Dermis blood vessel endothelial cell (primary cell): Measurements from ENCODE around the gene AP2B1. TPM values are rescaled to one million over a fixed set of nuclear protein-coding genes. Genes with fewer than 3 reads are reported as not detected.

Experiments used
- DNase-seq: peaks from one replicate; pipeline ENCODE4 v3.0.0; 2010
- total RNA-seq: library from RNA; depleted of rRNA; stranded (reverse); fragments of >200 nt; gene quantifications from 2 replicates; pipeline ENCODE4 v1.2.3, GENCODE V29; 2014

AP2B1 gene
- total RNA-seq, 1 donor from 2014 or later, result 110 TPM

DNA sequence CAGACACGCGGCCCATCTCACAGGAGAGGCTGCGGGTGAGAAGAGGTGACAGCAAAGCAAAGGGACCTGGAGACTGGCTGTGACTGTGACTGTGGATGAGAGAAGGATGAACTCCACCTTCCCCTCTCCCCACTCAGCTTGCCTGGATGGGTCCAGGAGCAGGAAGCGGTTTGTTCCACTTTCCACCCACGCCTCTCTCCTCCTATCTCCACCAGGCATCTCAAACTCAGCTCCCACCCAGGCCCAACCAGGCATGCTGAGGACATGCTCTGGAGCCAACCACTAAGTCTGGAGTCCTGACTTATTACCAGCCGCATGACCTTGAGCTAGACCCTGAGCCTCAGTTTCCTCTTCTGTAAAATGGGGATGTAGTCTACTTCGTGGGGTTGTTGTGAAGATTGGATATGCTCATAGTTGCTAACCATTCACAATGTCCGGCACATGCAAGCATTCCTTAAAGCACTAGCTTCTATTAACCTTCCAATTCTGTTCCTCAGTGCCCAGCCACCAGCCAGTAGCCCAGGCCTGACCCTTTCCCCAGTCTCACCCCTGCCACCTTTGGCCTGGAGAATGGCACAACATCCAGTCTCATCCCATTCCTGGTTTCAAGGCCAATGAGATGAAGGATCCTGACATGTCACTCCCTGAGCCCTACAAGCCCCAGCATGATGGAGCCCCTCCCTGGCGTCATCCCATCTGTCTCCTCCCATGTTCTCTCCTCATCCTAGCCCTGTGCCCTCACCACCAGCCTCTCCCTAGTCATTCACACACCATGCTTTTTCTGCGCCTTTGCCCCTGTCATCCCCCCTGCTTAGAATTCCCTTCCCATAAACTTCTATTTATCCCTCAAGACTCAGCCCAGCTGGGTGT, 163.6 kb downstream of the AP2B1 start:
- DNase-seq, result no peak

DNA sequence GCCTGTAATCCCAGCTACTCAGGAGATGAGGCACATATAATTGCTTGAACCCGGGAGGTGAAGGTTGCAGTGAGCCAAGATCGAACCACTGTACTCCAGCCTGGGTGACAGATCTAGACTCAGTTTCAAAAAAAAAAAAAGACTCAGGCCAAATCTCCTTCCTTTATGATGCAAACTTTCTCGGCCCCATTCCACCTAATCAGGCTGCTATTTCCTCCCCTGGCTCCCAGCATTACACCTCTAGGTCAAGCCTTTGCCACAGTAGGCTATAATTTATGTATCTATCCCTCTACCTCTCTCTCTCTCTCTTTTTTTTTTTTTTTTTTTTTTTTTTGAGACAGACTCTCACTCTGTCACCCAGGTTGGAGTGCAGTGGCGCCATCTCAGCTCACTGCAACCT, 164.4 kb downstream of the AP2B1 start:
- peak; percentile 51 for DNase-seq

DNA sequence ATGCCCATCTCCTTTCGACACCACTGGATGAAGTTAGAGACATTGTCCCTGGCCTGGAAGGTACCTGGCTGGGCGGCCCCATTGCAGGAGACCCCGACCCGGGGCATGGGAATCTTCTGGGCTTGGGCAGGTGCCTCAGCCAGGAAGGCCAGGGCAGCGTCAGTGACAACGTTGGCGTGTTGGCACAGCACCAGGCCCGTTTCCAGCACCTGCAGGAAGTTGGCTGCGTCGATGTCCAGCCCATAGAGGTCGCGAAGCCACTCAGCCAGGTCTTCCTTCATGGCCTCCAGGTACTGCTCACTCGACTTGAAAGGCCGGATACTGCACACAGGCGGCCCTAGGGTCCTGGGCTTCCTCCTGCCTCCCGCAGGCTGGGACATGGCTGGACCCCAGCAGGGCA, 165.3 kb downstream of the AP2B1 start:
- peak; percentile 51 for DNase-seq

DNA sequence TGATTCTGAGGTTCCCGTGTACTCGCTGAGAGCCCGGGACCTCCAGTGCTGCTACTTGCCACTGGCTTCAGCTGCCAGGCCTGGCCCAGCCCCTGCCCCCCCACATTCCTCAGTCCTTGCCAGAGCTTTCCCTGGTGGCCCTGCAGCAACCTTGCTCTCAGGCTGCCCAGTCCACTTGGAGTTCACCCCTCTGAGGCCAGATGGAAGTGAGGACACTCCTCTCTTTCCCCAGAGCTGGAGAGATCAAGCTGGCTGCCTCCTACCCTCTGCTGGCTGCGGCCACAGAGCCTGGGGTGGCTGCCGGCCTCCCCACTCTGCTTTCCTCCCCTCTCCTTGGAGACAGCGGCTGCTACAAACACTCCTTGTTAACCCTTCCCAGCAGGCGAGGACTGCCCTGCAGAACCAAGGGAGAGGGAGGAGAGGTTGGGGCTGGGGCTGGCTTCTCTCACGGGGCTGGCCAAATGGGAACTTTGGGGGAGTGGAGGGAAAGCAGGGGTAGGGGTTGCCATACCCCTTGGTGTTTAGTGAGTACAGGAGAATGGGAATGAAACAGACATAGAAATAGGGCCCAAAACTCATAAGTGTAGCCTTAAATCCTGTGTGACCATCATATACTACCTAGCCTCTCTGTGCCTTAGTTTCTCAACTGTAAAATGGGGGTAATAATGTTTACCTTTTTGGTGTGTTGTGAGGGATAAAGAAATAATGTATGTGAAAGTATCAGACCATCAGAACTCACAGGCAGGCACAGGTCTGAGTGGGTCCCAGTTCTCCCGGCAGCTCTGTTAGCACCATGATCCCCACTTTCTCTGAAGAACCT, 166.0 kb downstream of the AP2B1 start, which contains the start of gene GAS2L2:
TSS of gene GAS2L2 (minus strand) at position 295 of the 820 bp plus-strand sequence. CDS start 389 bp downstream, outside the sequence.
- peak; percentile 29 for DNase-seq

DNA sequence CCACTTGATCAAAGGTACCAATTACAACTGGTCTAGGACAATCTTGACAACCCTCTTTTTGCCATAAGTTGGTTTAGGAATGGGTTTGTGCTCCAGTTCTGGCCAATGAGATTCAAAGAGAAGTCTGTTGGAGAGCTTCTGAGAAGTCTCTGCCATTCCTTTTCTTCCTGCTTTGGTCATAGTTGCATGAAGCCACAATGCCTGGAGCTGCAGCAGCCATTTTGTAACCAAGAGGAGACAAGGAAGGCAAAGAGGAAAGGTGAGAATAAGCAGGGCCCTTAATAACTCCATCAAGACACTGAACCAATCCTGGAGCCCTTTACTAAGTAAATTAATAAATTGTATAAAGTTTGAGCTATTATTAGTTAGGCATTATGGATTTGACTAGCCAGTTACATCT, 170.1 kb downstream of the AP2B1 start:
- DNase-seq, result no peak

DNA sequence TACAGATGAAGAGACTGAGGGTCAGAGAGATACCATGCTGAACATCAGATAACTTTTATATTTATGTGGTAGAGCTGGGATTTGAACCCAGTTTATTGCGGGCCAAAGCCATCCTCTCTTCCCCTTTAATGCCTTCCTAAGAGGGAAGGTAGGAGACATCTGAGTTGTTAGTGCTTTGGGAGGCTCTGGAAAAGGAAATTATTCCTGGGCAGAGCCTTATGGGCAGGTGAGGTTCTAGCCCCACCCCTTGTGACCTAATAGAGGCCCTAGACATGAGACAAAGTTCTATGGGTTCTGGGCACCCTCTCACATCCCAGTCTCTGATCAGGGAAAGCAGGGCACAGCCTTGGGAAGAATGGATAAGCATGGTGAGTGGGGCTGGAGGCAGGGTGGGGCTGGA, 173.5 kb downstream of the AP2B1 start, which contains the start of gene C17orf50:
TSS of gene C17orf50 (plus strand) at position 301 of the 400 bp plus-strand sequence. CDS start at position 356, 55 bp downstream.
- no peak for DNase-seq

DNA sequence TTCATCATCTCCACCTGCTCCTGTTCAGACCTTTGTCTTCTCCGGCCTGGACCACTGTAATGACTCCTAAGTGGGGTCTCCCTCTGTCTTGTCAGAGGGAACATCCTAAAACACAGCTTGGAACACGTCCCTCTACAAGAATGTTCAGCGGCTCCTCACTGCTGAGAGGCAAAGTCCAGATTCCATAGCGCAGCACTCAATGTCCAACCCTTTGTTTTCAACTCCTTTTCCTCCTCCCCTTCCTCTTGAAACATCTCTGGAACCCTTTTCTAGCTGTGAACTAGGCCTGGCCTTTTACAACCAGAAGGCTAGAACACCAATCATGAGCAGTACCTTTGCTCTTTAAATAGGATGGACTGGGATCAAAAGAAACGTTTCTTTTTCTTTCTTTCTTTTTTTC, 174.5 kb downstream of the AP2B1 start:
- DNase-seq, result no peak

DNA sequence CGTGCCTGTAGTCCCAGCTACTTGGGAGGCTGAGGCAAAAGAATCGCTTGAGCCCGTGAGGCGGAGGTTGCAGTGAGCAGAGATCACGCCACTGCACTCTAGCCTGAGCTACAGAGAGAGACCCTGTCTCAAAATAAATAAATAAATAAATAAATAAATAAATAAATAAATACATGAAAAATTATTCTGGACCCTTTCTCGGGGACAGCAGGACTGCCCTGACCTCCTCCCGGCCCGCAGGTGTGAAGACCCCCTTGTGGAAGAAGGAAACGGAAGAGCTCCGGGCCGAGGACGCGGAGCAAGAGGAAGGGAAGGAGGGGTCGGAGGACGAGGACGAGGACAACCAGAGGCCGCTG, 176.6 kb downstream of the AP2B1 start:
- DNase-seq, result no peak

DNA sequence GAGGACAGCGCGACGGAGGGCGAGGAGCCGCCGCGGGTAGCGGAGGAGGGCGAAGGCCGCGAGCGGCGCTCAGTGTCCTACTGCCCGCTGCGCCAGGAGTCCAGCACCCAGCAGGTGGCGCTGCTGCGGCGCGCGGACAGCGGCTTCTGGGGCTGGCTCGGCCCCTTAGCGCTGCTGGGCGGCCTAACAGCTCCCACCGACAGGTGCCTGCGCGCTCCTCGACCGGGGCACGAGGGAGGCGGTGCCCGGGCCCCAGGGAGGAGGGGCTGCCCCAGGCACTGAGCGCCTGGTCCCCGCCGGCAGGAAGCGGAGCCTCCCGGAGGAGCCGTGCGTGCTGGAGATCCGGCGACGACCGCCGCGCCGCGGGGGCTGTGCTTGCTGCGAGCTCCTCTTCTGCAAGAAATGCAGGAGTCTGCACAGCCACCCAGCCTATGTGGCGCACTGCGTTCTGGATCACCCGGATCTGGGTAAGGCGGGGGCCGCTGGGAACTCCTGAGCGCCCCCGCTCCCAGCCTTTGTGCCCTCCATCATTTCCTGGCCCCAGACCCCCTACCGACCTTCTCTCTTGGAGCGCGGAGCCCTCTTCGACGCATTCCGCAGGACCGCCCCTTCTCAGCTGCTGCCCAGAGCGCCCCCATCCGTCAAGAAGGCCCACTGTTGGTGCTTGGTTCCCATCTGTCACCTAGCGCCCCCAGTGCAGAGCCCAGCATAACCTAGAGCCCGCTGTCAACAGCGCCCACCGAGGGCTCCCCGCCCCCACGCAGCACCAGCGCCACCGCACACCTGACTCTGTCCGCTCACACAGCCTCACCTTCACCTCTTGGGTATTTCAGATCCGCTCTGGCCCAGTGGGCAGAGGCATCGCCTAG, 177.2 kb downstream of the AP2B1 start:
- peak; percentile 94 for DNase-seq

DNA sequence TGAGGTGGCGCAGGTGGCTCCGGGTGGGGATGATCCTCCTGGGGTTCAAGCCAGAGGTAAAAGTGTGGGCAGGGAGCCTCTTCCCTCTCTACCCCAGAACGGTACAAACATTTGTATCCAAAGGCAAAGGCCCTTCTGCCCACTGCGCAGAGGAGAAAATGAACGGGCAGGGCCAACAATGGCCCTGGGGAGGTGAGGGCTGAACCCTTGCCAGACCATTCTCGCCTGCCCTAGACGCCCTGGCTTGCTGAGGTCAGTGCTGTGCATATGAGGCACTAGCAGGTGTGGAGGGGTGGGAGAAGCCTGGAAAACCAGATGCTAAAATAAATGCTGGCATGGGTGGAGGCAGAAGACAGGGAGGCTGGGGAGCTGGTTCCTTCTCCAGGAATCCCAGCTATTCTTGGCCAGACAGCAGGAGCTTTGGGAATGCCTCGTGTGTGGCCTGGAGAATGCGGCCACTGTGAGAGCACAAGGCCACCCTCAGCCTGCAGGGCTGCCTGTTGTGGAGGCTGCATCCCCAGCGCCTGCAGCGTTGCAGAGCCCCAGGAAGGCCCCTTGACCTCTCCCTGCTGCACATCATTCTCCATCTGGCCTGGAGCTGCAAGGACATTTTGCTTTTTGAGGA, 178.1 kb downstream of the AP2B1 start:
- DNase-seq, result no peak

DNA sequence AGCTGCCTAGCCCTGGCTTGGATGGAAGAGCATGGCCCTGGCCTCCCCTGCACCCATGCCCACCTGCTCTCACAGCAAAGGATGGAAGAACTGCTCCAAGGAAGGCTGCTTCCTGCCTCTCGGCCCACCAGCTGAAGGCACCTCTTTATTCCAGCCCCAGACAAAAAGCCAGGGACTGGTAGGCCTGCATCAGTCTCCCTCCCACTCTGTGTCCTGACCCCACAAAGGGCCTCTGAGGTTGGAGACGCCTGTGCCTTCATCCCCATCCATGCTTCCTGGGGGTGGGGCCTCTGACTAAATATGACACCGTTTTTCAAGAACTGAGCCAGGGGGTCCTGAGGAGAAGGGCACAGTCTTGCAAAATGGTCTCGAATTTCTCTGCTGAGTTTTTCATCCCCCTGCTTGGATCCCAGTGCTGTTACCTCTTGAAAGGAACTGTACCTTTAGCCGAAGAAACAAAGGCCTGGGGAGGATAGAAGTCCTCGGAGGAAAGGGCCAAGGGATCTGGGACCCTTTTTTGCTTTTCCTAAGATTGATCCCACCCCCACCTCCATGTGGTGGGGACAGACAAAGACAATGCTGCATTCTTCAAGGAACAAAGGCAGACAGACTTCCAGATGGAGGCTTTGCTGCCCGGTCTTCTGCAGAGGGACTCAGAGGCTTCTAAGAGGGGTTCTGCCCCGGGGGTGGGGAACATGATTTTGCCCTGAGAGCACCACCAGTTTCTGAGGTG, 178.8 kb downstream of the AP2B1 start:
- DNase-seq, result no peak

DNA sequence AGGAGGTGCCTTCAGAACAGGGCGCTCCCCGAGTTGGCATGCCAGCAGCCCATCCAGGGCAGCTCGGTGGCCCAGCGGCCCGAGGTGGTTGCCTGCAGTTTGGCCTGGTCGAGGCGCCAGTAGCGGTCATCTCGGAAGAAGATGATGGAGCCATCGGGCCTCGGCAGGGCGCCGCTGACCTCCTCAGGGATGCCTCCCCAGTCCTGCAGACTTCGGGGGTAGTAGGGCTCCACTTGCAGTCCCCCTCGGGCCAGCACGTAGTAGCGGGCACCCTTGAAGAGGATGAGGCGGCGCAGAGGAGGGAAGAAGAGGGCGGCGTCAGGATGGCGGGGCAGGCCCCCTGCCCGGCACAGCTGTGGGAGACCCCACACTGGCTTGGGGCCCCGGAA, 179.4 kb downstream of the AP2B1 start:
- DNase-seq, result no peak

DNA sequence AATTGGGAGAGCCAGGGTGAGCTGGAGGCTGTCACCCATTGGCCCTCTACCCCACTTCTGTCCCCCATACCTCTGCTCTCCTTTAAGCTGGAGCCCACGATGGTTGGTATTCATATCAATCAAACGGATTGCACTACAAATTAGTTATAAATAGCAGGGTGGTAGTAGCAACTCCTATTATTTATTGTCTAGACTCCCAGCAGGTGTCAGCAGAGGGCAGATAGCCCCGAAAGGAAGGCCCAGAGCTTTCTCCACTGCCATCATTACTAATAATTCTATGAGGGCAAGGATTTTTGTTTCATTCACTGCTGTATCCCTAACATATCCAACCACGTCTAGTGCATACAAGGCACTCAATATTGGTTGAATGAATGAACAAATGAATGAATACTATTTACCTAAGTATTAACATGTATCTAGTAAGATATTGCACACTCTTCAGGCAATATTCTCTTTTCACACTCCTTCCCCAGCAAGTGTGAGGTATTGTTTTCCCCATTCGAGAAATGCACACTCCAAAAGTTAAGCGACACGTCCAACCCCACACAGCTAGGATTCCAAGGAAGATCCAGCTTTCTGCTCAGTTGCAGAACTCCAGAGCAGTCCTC, 179.9 kb downstream of the AP2B1 start:
- DNase-seq, result peak; percentile 74

DNA sequence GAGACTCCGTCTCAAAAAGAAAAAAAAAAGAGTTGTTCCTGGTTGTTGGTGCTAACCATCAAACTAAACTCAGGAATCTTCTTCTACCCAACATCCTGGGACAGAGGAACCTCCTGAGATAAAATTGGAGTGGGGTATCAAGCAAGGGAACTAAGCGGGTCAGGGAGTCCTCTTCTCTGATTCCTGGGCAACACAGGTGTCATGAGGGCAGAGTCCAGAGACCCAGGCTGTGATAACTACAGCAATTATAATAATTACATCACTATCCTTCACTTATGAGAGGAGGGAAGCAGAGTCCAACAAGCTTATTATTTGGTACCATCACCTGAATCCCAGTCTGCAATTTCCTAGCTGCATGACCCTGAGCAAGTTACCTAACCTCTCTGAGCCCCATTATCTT, 181.7 kb downstream of the AP2B1 start:
- DNase-seq, result no peak

DNA sequence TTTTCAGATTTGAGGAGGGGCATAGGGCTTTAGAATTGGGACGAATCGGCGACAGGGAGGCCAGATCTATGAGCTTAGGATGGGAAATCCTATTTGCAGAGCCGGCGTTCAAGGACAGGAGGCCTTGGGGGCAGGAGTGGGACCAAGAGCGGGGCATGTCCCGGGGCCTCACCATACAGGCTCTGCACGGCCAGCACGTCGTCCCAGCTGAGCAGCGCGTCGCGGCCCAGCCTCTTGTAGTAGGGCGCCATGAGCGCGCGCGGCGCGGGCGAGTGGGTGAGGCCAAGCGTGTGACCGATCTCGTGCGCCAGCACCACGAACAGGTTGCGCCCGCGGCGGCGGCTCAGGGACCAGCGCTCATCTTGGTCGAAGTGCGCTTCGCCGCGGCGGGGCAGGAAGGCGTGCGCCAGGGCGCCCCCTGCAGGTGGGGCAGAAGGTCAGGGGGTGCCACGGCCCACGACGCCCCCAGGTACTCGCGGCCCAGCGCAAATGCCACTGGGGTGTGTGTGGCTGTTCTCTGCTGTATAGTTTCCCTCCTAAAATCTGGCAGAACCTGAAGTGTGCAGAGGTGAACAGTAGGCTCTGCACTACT, 182.9 kb downstream of the AP2B1 start:
- DNase-seq, result no peak

DNA sequence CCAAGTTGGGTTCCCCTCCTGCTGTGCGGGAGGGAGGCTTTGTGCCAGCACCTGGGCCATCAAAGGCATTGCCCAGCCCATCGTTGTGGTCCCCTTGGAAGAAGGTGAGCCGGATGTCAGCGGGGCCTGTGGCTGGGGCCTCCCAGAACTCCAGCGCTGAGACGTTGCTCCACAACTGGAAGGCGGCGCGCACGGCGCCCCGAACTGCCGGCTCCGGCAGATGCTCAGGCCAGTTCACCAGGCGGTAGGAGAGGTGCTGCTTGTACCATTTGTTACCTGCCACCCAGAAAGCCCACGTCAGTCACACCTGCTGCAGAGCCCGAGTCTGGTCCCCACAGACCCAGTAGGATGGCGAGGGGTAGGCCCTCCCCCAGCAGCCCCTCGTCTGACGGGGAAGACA, 186.0 kb downstream of the AP2B1 start:
- DNase-seq, result no peak

DNA sequence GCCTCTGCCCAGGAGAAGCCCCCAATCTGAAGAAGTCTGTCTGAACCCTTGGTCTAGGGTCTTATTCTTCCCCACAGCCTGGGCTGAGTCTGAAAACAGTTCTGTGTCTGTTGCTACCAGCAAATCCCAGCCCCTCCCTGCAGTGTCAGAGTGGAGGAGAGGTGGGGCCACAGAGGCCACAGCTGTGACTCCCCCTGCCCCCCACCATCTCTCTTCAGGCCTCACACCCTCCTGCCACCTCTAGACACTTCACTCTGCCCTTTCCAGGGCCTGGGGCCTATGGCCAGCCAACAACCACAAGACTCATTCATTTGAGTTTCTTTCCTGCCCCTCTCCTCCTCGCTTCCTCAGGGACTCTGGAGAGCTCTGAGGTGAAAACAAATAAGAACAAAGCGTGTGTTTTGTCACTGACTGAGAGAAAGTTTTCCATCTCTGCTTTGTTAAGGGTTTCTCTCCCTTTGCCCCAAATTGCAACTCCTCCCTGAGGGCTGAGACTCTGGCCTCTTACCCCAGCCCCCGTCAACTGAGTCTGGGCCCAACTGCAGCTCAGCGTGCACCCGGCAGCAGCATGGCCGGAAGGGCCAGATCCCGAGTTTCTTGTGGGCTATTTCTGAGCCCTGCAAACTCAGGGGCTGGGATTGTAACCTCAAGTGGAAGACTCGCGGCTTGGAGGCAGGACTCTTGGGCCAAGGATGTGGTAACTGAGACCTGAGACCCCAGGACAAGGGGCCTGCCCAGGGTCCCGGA, 186.7 kb downstream of the AP2B1 start:
- DNase-seq, result no peak

DNA sequence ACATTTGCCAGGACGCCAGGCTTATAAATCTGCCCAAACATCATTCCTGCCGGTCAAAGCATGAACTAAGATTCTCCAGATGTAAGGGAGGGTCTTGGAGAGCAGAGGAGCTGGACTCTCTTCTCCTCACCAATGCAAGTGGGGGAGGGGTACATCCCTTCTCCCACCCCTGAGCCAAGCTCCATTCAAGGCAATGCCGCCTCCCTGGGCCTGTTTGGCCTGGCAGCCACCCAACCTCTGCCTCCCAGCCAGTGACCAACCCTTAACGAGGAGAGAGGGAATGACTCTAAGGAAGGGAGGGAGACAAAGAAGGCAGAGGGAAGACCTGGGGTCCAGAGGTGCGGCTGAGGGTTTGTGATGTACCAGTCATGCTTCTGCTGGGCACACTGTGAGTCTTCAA, 187.4 kb downstream of the AP2B1 start:
- DNase-seq, result no peak

DNA sequence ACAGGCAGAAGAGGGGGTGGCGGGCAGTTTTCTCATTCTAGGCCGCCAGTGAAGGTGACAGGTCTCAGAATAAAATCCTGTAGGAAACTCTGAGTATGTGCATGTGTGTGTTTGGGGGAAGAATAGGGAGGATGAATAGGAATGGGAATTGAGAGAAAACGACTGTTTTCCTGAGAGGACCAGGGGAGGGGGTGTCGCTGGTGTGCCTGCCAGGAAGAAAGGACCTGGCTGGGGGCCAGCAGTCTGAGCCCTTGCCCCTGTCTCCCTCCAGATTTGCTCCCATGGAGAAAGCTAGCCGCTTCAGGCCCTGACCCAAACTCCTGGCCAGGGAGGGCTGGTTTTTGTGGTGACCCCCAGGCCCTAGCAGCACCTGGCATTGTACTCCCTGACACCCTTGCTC, 187.9 kb downstream of the AP2B1 start:
- no peak for DNase-seq

DNA sequence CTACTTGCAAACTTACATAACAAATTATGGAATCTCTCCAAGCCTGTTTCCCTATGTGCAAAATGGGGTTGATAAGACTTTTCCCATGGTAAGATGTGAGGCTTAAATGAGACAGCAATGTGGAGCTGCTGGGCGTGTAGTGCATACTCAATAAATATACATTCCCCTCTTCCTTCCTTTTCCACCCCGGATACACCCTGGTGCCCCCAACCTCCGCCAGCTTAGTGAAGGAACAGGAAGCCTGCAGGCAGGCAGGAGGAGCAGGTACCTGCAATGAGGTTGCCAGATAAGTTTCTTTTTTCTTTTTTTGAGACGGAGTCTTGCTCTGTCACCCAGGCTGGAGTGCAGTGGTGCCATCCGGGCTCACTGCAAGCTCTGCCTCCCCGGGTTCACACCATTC, 188.5 kb downstream of the AP2B1 start:
- DNase-seq, result no peak
